BJ (cell line): ENCODE measurements around the gene SNX14. TPM values are rescaled to one million over a fixed set of nuclear protein-coding genes. Genes with fewer than 3 reads are reported as not detected.
"Not testable (repeated sequence)": the region's sequence is repeated elsewhere in the genome, so short reads cannot be mapped to it uniquely, and the experiment has no call there.

Experiments
- CTCF ChIA-PET: fragments of 350-600 bp; formaldehyde crosslinking; extraction: SDS; loops from one replicate; lab custom pipeline; 2021; ENCODE audit warnings: antibody characterized with exemption, inconsistent platforms; lab: Yijun Ruan, JAX
- POLR2A ChIA-PET: fragments of 300-600 bp; sonication (Branson Sonifier 250); formaldehyde crosslinking; extraction: SDS; loops from one replicate; lab custom pipeline; 2021; ENCODE audit warnings: antibody characterized with exemption; lab: Charles Lee
- DNase-seq: peaks from one replicate; pipeline ENCODE4 v3.0.0-alpha.2; 2011; ENCODE audit warnings: low read depth
- H3K27me3 ChIP-seq: 2 replicates; pipeline ENCODE4 v1.6.0; 2011; ENCODE audit warnings: low read length; ENCODE audit not compliant: control insufficient read depth, insufficient read depth
- H3K36me3 ChIP-seq: 2 replicates; pipeline ENCODE4 v1.5.1; 2011; ENCODE audit warnings: low read length; ENCODE audit not compliant: control insufficient read depth, insufficient read depth
- H3K4me3 ChIP-seq: 2 replicates; pipeline ENCODE4 v1.5.1; 2011; ENCODE audit warnings: low read depth, mild to moderate bottlenecking, control low read depth, low read length
- CTCF ChIP-seq: IDR thresholded peaks from 2 replicates; pipeline ENCODE4 v1.5.1; 2011; ENCODE audit warnings: low read depth, mild to moderate bottlenecking, control low read depth, inconsistent platforms, low read length, moderate library complexity; ENCODE audit not compliant: insufficient read depth
- polyA plus RNA-seq: library from polyadenylated mRNA; depleted of rRNA; stranded (reverse); fragments of >200 nt; gene quantifications from 2 replicates; pipeline ENCODE4 v1.2.3, GENCODE V29; 2011

The SNX14 gene
- polyA plus RNA-seq, 1 experiment: 36.2 TPM

DNA sequence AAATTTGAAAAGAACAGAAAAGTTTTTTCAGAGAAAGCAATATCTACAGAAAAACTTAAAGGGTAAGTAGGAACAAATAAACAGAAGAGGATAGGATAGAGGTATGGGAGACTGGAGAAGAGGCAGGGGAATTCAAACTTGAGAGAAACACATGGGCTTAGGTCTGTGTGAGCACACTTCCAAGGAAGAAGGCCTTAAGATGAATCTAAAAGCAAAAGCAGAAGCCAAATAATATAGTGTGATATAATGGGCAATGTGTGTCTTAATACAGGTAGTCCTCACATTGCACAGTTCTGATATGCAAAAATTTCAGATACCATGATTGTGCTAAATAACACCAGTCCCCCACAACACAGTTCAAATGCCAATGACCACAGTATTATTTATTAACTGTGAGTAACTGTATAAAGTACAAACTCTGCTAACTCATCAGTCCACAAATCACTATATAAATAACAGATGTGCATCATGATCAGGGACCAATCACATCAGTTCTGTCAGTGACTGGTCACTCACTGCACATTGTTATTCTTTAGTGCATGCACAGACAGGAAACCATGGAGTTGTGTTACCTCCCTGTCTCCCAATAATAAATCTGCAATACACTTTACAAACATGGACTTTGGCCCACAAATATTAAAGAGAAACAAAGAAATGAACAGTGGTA is 18.6 kb downstream of the SNX14 start:
- H3K36me3 ChIP-seq: no peaks in the 10 kb centered on the region
- no peaks in the 10 kb centered on the region for H3K27me3 ChIP-seq
- H3K4me3 ChIP-seq: no peak overlapping the region
- CTCF ChIA-PET: no interaction called here
- POLR2A ChIA-PET: no interaction called here
- peak; percentile 35 for DNase-seq
- no peak for TF ChIP-seq CTCF

DNA sequence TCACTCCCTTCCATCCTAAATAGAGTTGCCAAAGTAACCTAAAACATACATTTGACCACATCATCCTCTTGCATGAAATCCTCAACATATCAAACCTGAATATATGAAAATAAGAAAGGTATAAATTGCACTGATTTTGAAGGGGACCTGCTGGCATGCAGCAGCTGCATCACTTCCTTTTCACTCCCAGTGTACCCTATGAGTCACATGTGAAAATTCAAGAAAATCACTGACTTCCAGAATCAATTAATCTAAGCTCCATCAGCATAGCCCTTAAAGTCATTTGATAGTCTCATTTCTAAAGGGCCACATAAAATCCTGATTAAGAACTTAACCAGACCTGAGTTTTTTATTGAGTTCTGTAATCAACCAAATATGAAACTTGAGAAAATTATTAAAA is 24.3 kb downstream of the SNX14 start:
- H3K27me3 ChIP-seq: no peaks in the 10 kb centered on the region
- DNase-seq: no peak
- no peak for TF ChIP-seq CTCF
- H3K4me3 ChIP-seq: no peak overlapping the region
- POLR2A ChIA-PET: no interaction called here
- peaks cover 2% of the 10 kb centered on the region; the same call in 1 of the 2 replicates for H3K36me3 ChIP-seq
- CTCF ChIA-PET: interaction anchor here (1.7 kb wide), 1 partner anchor 11 kb away, joined by 3 read pairs; no protein-coding TSS in a partner anchor

DNA sequence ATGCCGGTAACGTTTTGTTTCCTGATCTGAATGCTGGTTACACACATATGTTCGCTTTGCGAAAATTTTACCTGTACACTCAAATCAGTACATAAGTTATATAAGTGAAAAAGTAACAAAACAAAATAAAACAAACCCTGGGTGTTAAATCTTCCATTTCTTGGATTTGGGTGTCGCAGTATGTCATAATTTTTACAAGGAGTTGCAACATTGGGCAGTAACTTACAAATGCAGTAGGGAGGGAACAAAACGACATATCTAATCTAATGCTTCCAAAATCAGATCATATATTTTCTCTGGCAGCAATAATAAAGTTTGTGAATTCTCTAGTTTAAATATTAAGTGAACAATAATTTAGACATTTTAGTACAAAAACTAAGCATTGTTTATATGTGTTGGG is 25.2 kb downstream of the SNX14 start:
- H3K4me3 ChIP-seq: no peak overlapping the region
- H3K36me3 ChIP-seq: peaks cover 2% of the 10 kb centered on the region; the same call in 1 of the 2 replicates
- CTCF ChIA-PET: no interaction called here
- no peak for TF ChIP-seq CTCF
- POLR2A ChIA-PET: no interaction called here
- H3K27me3 ChIP-seq: no peaks in the 10 kb centered on the region
- DNase-seq: no peak

DNA sequence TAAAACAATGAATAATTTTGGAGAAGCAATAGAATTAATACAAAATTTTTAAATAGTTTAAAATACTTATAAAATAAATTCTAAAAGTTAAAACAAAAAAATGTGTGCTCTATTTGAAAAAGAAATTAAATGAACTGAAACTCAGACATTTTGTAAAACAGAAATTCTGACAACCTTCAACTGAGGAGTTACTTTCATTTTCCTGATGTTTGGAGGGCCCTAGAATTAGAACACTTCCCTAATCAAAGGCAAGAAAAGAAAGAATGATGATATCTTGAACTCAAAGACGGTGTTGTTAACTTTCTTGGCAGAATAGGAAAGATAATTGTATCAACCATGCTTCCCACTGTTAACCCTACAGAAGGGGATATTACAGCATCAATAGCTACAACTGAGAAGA is 27.9 kb downstream of the SNX14 start:
- Histone ChIP-seq H3K4me3 (no peak overlapping the region), H3K27me3 (no peaks in the 10 kb centered on the region), H3K36me3 (peaks cover 2% of the 10 kb centered on the region; the same call in 1 of the 2 replicates)
- DNase-seq: no peak
- ChIA-PET POLR2A (interaction anchor here (0.6 kb wide), 1 partner anchor 177 kb away, joined by 3 read pairs; no protein-coding TSS in a partner anchor), CTCF (interaction anchor here (0.6 kb wide), 1 partner anchor 123 kb away, joined by 5 read pairs; no protein-coding TSS in a partner anchor)
- no peak for TF ChIP-seq CTCF

DNA sequence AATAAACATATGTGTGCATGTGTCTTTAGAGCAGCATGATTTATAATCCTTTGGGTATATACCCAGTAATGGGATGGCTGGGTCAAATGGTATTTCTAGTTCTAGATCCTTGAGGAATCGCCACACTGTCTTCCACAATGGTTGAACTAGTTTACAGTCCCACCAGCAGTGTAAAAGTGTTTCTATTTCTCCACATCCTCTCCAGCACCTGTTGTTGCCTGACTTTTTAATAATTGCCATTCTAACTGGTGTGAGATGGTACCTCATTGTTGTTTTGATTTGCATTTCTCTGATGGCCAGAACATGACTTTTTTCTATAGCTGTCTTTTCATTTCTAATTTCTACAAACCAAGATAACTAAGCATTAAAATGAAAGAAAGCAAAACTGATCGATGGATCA is 29.4 kb downstream of the SNX14 start:
- H3K36me3 ChIP-seq, CTCF ChIA-PET, POLR2A ChIA-PET, H3K27me3 ChIP-seq, H3K4me3 ChIP-seq, DNase-seq: not testable (repeated sequence)
